Breast epithelium (tissue), 4 donors: ENCODE data around the gene CMTM6. TPM values are rescaled to one million over a fixed set of nuclear protein-coding genes. Genes with fewer than 3 reads are reported as not detected.

ENCODE experiments used
- DNase-seq, 2 donors: peaks; one replicate each; pipeline ENCODE4 v3.0.0-alpha.2; 2019; ENCODE audit warnings: low spot score in 2 of 2
- H3K27ac ChIP-seq, 2 donors: fragments of 200-600 bp; sonication (generic) in 1 of 2; one replicate each; pipeline ENCODE4 v1.5.1; 2016 to 2019; ENCODE audit warnings: mild to moderate bottlenecking in 1 of 2
- H3K27me3 ChIP-seq, 2 donors: fragments of 200-600 bp; sonication (generic) in 1 of 2; one replicate each; pipeline versions ENCODE4 v1.5.1 to v1.6.0; 2017 to 2019; ENCODE audit warnings: control low read depth in 1 of 2, mild to moderate bottlenecking in 1 of 2
- H3K36me3 ChIP-seq: fragments of 200-600 bp; one replicate; pipeline ENCODE4 v1.5.1; 2019
- H3K4me1 ChIP-seq, 2 donors: fragments of 200-600 bp; sonication (generic); one replicate each; pipeline ENCODE4 v1.5.1; 2016 to 2019; ENCODE audit warnings: control low read depth in 1 of 2
- H3K4me3 ChIP-seq, 3 donors: fragments of 200-600 bp; sonication (generic); 1 replicate in 2 of 3; 2 replicates in 1 of 3; pipeline ENCODE4 v1.5.1; 2016 to 2019; ENCODE audit warnings: mild to moderate bottlenecking in 3 of 3, moderate library complexity in 2 of 3
- H3K9me3 ChIP-seq, 2 donors: fragments of 200-600 bp; sonication (generic) in 1 of 2; one replicate each; pipeline ENCODE4 v1.5.1; 2016 to 2019; ENCODE audit warnings: control low read depth in 1 of 2
- CTCF ChIP-seq, 3 donors: fragments of 450-650 bp; IDR thresholded peaks; one replicate each; pipeline ENCODE4 v1.5.1; 2016 to 2017; ENCODE audit warnings: antibody characterized with exemption in 3 of 3, mild to moderate bottlenecking in 3 of 3, moderate library complexity in 3 of 3
- POLR2A ChIP-seq: fragments of 450-650 bp; IDR thresholded peaks from one replicate; pipeline ENCODE4 v1.6.1; 2016; ENCODE audit warnings: antibody characterized with exemption, mild to moderate bottlenecking, moderate library complexity
- POLR2AphosphoS5 ChIP-seq, 3 donors: sonication (generic); formaldehyde crosslinking; IDR thresholded peaks; one replicate each; pipeline ENCODE4 v1.6.1; 2017; ENCODE audit warnings: antibody characterized with exemption in 3 of 3
- intact Hi-C: fragments of 100-400 bp; cut with DNase I; formaldehyde crosslinking; loops from one replicate; pipeline ENCODE4 v1.15.1; 2023; ENCODE audit warnings: low total_unique reads
- total RNA-seq, 3 donors: library from RNA; depleted of rRNA; stranded (reverse); fragments of >200 nt; gene quantifications; one replicate each; pipeline ENCODE4 v1.1.0, GENCODE V29; 2016

Gene CMTM6
- total RNA-seq, 3 donors from 2014 or later = 52.6 to 151 (median 89.5) TPM

GRCh38 chr3:32487781-32488473 lies 14.7 kb downstream of the CMTM6 start:
- Histone ChIP-seq H3K9me3 (no peaks in the 10 kb centered on the region), H3K4me1 (no peaks in the 10 kb centered on the region), H3K4me3 (no peak overlapping the region), H3K36me3 (no peaks in the 10 kb centered on the region), H3K27me3 (no peaks in the 10 kb centered on the region), H3K27ac (no peak overlapping the region)
- intact Hi-C loops = no loop called here
- TF ChIP-seq CTCF (IDR thresholded peaks at IDR 0.05) (no peak), POLR2A (no peak), POLR2AphosphoS5 (IDR thresholded peaks at IDR 0.05) (no peak)
- DNase-seq = no peak

GRCh38 chr3:32484436-32484835 lies 18.2 kb downstream of the CMTM6 start:
- Histone ChIP-seq H3K27me3 (no peaks in the 10 kb centered on the region), H3K36me3 (no peaks in the 10 kb centered on the region), H3K4me3 (no peak overlapping the region), H3K4me1 (no peaks in the 10 kb centered on the region), H3K27ac (no peak overlapping the region), H3K9me3 (no peaks in the 10 kb centered on the region)
- no peak for DNase-seq
- TF ChIP-seq POLR2A = no peak
- no peak for TF ChIP-seq POLR2AphosphoS5 (IDR thresholded peaks at IDR 0.05)
- TF ChIP-seq CTCF (IDR thresholded peaks at IDR 0.05) = no peak
- intact Hi-C loops = no loop called here

GRCh38 chr3:32483772-32484171 lies 18.9 kb downstream of the CMTM6 start:
- H3K4me1 ChIP-seq = no peaks in the 10 kb centered on the region
- no peaks in the 10 kb centered on the region for H3K36me3 ChIP-seq
- no peak overlapping the region for H3K4me3 ChIP-seq
- intact Hi-C loops = no loop called here
- H3K27ac ChIP-seq = no peak overlapping the region
- H3K27me3 ChIP-seq = no peaks in the 10 kb centered on the region
- DNase-seq = no peak
- no peaks in the 10 kb centered on the region for H3K9me3 ChIP-seq
- TF ChIP-seq POLR2A (no peak), CTCF (IDR thresholded peaks at IDR 0.05) (no peak), POLR2AphosphoS5 (IDR thresholded peaks at IDR 0.05) (no peak)

GRCh38 chr3:32482693-32483092 lies 20.0 kb downstream of the CMTM6 start:
- Histone ChIP-seq H3K4me1 (no peaks in the 10 kb centered on the region), H3K4me3 (no peak overlapping the region), H3K36me3 (no peaks in the 10 kb centered on the region), H3K27ac (no peak overlapping the region), H3K9me3 (no peaks in the 10 kb centered on the region), H3K27me3 (no peaks in the 10 kb centered on the region)
- intact Hi-C loops = no loop called here
- DNase-seq = no peak
- TF ChIP-seq POLR2A = no peak
- no peak for TF ChIP-seq CTCF (IDR thresholded peaks at IDR 0.05)
- no peak for TF ChIP-seq POLR2AphosphoS5 (IDR thresholded peaks at IDR 0.05)

GRCh38 chr3:32481791-32482631 lies 20.6 kb downstream of the CMTM6 start:
- no peaks in the 10 kb centered on the region for H3K9me3 ChIP-seq
- no peak for DNase-seq
- no peak overlapping the region for H3K27ac ChIP-seq
- TF ChIP-seq POLR2A (no peak), POLR2AphosphoS5 (IDR thresholded peaks at IDR 0.05) (no peak), CTCF (IDR thresholded peaks at IDR 0.05) (no peak)
- H3K27me3 ChIP-seq = no peaks in the 10 kb centered on the region
- no peaks in the 10 kb centered on the region for H3K4me1 ChIP-seq
- no peaks in the 10 kb centered on the region for H3K36me3 ChIP-seq
- intact Hi-C loops = no loop called here
- H3K4me3 ChIP-seq = no peak overlapping the region
